T-helper 17 cell (primary cell): Measurements from ENCODE around the gene COX10. TPM values are rescaled to one million over a fixed set of nuclear protein-coding genes. Genes with fewer than 3 reads are reported as not detected.
"Not testable (repeated sequence)": the region's sequence is repeated elsewhere in the genome, so short reads cannot be mapped to it uniquely, and the experiment has no call there.

Source experiments
- ATAC-seq: fragments of 150-1000 bp; cut with Tn5 transposase; 2 replicates; pipeline ENCODE4 v1.10.0; 2021; ENCODE audit warnings: mild to moderate bottlenecking, moderate library complexity
- DNase-seq, 3 donors: peaks; one replicate each; pipeline versions ENCODE4 v3.0.0 to v3.0.0-alpha.2; 2020 to 2021
- H3K9me3 ChIP-seq: one replicate; pipeline ENCODE4 v1.7.0; 2013; ENCODE audit warnings: low read length, mild to moderate bottlenecking; ENCODE audit not compliant: control insufficient read depth, poor library complexity, severe bottlenecking
- H3K27ac Mint-ChIP-seq: one replicate; pipeline ENCODE4 v1.8.0; 2022; ENCODE audit warnings: mild to moderate bottlenecking, moderate library complexity, mixed read lengths
- H3K27me3 Mint-ChIP-seq: one replicate; pipeline ENCODE4 v1.8.0; 2022; ENCODE audit warnings: mixed read lengths
- H3K36me3 Mint-ChIP-seq: one replicate; pipeline ENCODE4 v1.8.0; 2022; ENCODE audit warnings: low read depth, mixed read lengths
- H3K4me1 Mint-ChIP-seq: one replicate; pipeline ENCODE4 v1.8.0; 2022; ENCODE audit warnings: mild to moderate bottlenecking, mixed read lengths
- H3K4me3 Mint-ChIP-seq: one replicate; pipeline ENCODE4 v1.8.0; 2022; ENCODE audit warnings: mild to moderate bottlenecking, moderate library complexity, mixed read lengths
- total RNA-seq, 4 donors: library from RNA in 2 of 4; stranded (reverse) in 2 of 4; gene quantifications; one replicate each; pipeline ENCODE4 v1.2.3 and lab custom pipeline; 2022 to 2026

The COX10 gene
- total RNA-seq, 2 donors from 2014 or later, result 16.9 to 19.6 TPM

GRCh38 chr17:14149751-14150150 is 80.4 kb downstream of the COX10 start:
- H3K4me1 Mint-ChIP-seq, result peaks cover 17% of the 10 kb centered on the region
- no peaks in the 10 kb centered on the region for H3K27me3 Mint-ChIP-seq
- no peak for DNase-seq
- H3K27ac Mint-ChIP-seq, result no peak overlapping the region
- ATAC-seq, result no peak
- H3K4me3 Mint-ChIP-seq, result no peak overlapping the region
- no peaks in the 10 kb centered on the region for H3K9me3 ChIP-seq
- peaks cover 3% of the 10 kb centered on the region for H3K36me3 Mint-ChIP-seq

GRCh38 chr17:14150619-14151018 is 81.3 kb downstream of the COX10 start:
- H3K4me3 Mint-ChIP-seq, result no peak overlapping the region
- H3K27ac Mint-ChIP-seq, result no peak overlapping the region
- H3K36me3 Mint-ChIP-seq, result no peaks in the 10 kb centered on the region
- no peaks in the 10 kb centered on the region for H3K27me3 Mint-ChIP-seq
- no peaks in the 10 kb centered on the region for H3K9me3 ChIP-seq
- no peak for DNase-seq
- peaks cover 17% of the 10 kb centered on the region for H3K4me1 Mint-ChIP-seq
- no peak for ATAC-seq

DNA sequence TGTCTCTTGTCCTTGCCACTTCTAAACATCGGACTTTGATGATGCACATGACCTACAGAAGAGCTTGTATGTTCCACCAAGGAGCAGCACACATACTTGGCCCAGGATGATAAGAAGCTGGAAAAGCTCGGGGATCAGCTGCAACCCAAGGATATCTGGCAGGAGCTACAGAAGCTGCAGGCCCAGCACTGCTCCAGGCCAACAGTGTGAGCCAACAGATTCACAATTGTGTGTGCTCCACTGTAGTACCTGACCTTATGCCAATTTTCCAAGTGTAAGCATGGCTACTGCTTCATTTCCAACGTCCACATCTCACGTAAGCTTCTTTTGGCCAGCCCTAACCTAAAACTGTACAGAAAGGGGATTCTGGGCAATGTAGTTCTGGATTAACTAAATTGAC is 83.4 kb downstream of the COX10 start:
- no peak for ATAC-seq

DNA sequence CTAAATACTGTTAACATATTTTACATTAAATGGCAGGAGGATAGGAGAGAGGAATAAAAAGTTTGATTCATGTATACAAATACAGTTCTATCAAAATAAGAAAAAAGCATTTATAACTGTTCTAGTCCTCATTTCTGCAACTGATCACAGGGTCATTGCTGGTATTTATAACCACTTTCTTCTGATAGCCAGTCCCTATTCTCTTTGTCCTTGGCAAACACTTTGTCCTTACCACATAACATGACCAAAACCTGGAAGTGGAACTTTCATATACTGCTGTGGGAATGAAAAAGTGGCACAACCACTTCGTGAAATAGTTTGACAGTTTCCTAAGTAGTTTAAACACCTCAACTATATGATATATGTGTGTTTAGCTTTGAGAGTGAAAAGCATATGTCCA is 84.1 kb downstream of the COX10 start:
- Mint-ChIP-seq H3K36me3 (no peaks in the 10 kb centered on the region), H3K4me3 (no peak overlapping the region), H3K27ac (no peak overlapping the region), H3K4me1 (peaks cover 21% of the 10 kb centered on the region), H3K27me3 (no peaks in the 10 kb centered on the region)
- DNase-seq, result no peak
- H3K9me3 ChIP-seq, result no peaks in the 10 kb centered on the region
- no peak for ATAC-seq

More for the DNA sequence above, 83.4 kb downstream of the COX10 start:
- Mint-ChIP-seq H3K36me3 (no peaks in the 10 kb centered on the region), H3K27me3 (no peaks in the 10 kb centered on the region), H3K4me1 (peaks cover 21% of the 10 kb centered on the region), H3K27ac (no peak overlapping the region), H3K4me3 (no peak overlapping the region)
- DNase-seq, result no peak
- no peaks in the 10 kb centered on the region for H3K9me3 ChIP-seq

- DNase-seq (no peak), ATAC-seq (no peak)
- peaks cover 2% of the 10 kb centered on the region for H3K36me3 Mint-ChIP-seq
- H3K9me3 ChIP-seq, result no peaks in the 10 kb centered on the region
- H3K27ac Mint-ChIP-seq, result no peak overlapping the region
- H3K4me3 Mint-ChIP-seq, result peak overlapping the region; percentile 25
- H3K27me3 Mint-ChIP-seq, result no peaks in the 10 kb centered on the region
- H3K4me1 Mint-ChIP-seq, result peaks cover 12% of the 10 kb centered on the region
Observed at GRCh38 chr17:14156689-14157088, 87.4 kb downstream of the COX10 start.

- H3K9me3 ChIP-seq, result no peaks in the 10 kb centered on the region
- ATAC-seq (no peak), DNase-seq (no peak)
- Mint-ChIP-seq H3K27ac (no peak overlapping the region), H3K4me3 (no peak overlapping the region), H3K36me3 (peaks cover 2% of the 10 kb centered on the region), H3K4me1 (peaks cover 12% of the 10 kb centered on the region), H3K27me3 (no peaks in the 10 kb centered on the region)
Observed at GRCh38 chr17:14157822-14158221, 88.5 kb downstream of the COX10 start.

- H3K4me3 Mint-ChIP-seq, result no peak overlapping the region
- H3K9me3 ChIP-seq, result no peaks in the 10 kb centered on the region
- H3K27me3 Mint-ChIP-seq, result no peaks in the 10 kb centered on the region
- DNase-seq, result no peak
- H3K36me3 Mint-ChIP-seq, result peaks cover 2% of the 10 kb centered on the region
- H3K4me1 Mint-ChIP-seq, result peaks cover 12% of the 10 kb centered on the region
- ATAC-seq, result no peak
- H3K27ac Mint-ChIP-seq, result no peak overlapping the region
Observed at GRCh38 chr17:14158707-14159106, 89.4 kb downstream of the COX10 start.

- ATAC-seq, result no peak
- Mint-ChIP-seq H3K4me3 (no peak overlapping the region), H3K27me3 (no peaks in the 10 kb centered on the region), H3K27ac (no peak overlapping the region), H3K36me3 (peaks cover 2% of the 10 kb centered on the region), H3K4me1 (peaks cover 12% of the 10 kb centered on the region)
- no peaks in the 10 kb centered on the region for H3K9me3 ChIP-seq
- no peak for DNase-seq
Observed at GRCh38 chr17:14161419-14161818, 92.1 kb downstream of the COX10 start.

DNA sequence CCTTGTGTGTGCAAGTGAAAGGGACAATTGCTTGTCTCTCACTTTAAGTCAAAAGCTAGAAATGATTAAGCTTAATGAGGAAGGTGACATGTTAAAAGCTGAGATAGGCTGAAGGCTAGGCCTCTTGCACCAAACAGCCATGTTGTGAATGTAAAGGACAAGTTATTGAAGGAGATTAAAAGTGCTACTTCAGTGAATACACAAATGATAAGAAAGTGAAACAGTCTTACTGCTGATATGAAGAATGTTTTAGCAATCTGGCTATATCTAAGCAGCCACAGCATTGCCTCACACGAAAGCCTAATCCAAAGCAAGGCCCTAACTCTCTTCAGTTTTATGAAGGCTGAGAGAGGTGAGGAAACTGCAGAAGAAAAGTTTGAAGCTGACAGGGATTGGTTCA is 96.3 kb downstream of the COX10 start:
- Mint-ChIP-seq H3K27ac (no peak overlapping the region), H3K4me1 (peaks cover 6% of the 10 kb centered on the region), H3K4me3 (no peak overlapping the region), H3K36me3 (peaks cover 2% of the 10 kb centered on the region), H3K27me3 (no peaks in the 10 kb centered on the region)
- H3K9me3 ChIP-seq, result no peaks in the 10 kb centered on the region
- DNase-seq (no peak), ATAC-seq (no peak)

DNA sequence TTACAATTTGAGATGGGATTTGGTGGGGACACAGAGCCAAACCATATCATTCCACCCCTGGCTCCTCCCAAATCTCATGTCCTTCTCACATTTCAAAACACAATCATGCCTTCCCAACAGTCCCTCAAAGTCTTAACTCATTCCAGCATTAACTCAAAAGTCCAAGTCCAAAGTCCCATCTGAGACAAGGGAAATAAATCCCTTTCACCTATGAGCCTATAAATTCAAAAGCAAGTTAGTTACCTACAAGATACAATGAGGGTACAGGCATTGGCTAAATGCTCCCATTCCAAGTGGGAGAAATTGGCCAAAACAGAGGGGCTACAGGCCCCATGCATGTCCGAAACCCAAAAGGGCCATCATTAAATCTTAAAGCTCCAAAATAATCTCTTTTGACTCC is 98.5 kb downstream of the COX10 start:
- H3K36me3 Mint-ChIP-seq, H3K27me3 Mint-ChIP-seq, H3K9me3 ChIP-seq, ATAC-seq, DNase-seq, H3K4me3 Mint-ChIP-seq, H3K27ac Mint-ChIP-seq, H3K4me1 Mint-ChIP-seq: not testable (repeated sequence)

- ATAC-seq (no peak), DNase-seq (no peak)
- no peaks in the 10 kb centered on the region for H3K9me3 ChIP-seq
- Mint-ChIP-seq H3K4me3 (no peak overlapping the region), H3K36me3 (no peaks in the 10 kb centered on the region), H3K27me3 (no peaks in the 10 kb centered on the region), H3K27ac (no peak overlapping the region), H3K4me1 (peaks cover 12% of the 10 kb centered on the region)
Observed at GRCh38 chr17:14168582-14168981, 99.3 kb downstream of the COX10 start.

DNA sequence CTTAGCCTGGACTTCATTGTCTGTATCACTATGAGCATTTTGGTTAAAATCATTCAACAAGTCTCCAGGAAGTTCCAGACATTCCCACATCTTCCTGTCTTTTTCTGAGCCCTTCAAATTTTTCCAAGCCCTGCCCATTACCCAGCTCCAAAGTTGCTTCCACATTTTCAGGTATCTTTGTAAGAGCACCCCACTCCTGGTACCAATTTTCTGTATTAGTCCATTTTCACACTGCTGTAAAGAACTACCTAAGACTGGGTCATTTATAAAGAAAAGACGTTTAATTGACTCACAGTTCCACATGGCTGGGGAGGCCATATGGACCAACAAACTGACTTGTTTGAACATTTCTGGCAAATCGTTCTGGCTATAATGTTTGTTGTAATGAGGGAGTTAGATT is 100.0 kb downstream of the COX10 start:
- no peak for DNase-seq
- Mint-ChIP-seq H3K4me3 (no peak overlapping the region), H3K36me3 (no peaks in the 10 kb centered on the region), H3K4me1 (peaks cover 12% of the 10 kb centered on the region), H3K27ac (no peak overlapping the region), H3K27me3 (no peaks in the 10 kb centered on the region)
- no peaks in the 10 kb centered on the region for H3K9me3 ChIP-seq
- no peak for ATAC-seq

GRCh38 chr17:14169901-14170300 is 100.6 kb downstream of the COX10 start:
- Mint-ChIP-seq H3K4me1 (peaks cover 9% of the 10 kb centered on the region), H3K4me3 (no peak overlapping the region), H3K27ac (no peak overlapping the region), H3K27me3 (no peaks in the 10 kb centered on the region), H3K36me3 (no peaks in the 10 kb centered on the region)
- no peaks in the 10 kb centered on the region for H3K9me3 ChIP-seq
- ATAC-seq (no peak), DNase-seq (no peak)

DNA sequence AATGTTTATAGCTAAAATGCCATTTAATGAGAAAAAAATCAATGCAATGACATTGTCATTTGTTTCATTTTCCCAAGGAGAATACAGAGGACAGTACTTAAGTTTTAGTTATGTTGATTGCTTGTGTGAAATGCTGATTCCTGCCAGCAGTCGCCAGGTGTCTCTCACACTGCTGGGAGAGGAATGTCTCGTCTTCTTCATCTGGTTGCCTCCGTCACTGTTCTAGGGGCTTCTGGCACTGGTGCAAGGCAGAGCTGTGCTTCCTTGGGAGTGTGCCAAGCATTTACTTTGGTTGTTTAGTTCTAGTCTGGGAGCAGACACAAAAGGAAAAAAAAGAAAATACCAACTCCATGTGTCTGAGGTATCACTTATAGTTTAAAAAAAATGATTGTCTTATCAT is 107.7 kb downstream of the COX10 start:
- not testable (repeated sequence) for H3K36me3 Mint-ChIP-seq, H3K4me1 Mint-ChIP-seq, H3K27me3 Mint-ChIP-seq, DNase-seq, H3K4me3 Mint-ChIP-seq, ATAC-seq, H3K27ac Mint-ChIP-seq, H3K9me3 ChIP-seq

- not testable (repeated sequence) for H3K4me1 Mint-ChIP-seq, H3K27me3 Mint-ChIP-seq, H3K36me3 Mint-ChIP-seq, H3K27ac Mint-ChIP-seq, H3K9me3 ChIP-seq, H3K4me3 Mint-ChIP-seq, ATAC-seq, DNase-seq
Observed at GRCh38 chr17:14177801-14178200, 108.5 kb downstream of the COX10 start.
